HepG2 (cell line): Measurements from ENCODE around the gene ARL5C. TPM values are rescaled to one million over a fixed set of nuclear protein-coding genes. Genes with fewer than 3 reads are reported as not detected.

Experiments used
- CAMTA2 ChIP-seq: sonication (generic); formaldehyde crosslinking; IDR thresholded peaks from 2 replicates; pipeline ENCODE4 v1.4.0; 2020; ENCODE audit warnings: mild to moderate bottlenecking, missing genetic modification reagents, borderline replicate concordance
- CHD2 ChIP-seq: IDR thresholded peaks from 2 replicates; pipeline ENCODE4 v1.6.1; 2011; ENCODE audit warnings: low read depth, low read length, improper control_type of control experiment
- FOSL2 ChIP-seq: sonication (generic); formaldehyde crosslinking; IDR thresholded peaks from 2 replicates; pipeline ENCODE4 v1.4.0; 2020; ENCODE audit warnings: missing genetic modification reagents
- POGK ChIP-seq: sonication (generic); formaldehyde crosslinking; conservative IDR thresholded peaks from 2 replicates; pipeline ENCODE4 v1.8.0; 2022; ENCODE audit warnings: mild to moderate bottlenecking, moderate library complexity, missing genetic modification reagents
- PRDM15 ChIP-seq: sonication (generic); formaldehyde crosslinking; IDR thresholded peaks from 2 replicates; pipeline ENCODE4 v1.4.0; 2020; ENCODE audit warnings: missing genetic modification reagents
- RFX3 ChIP-seq: IDR thresholded peaks from 2 replicates; pipeline ENCODE4 v1.6.1; 2016; ENCODE audit warnings: missing biosample characterization, missing genetic modification reagents
- SMAD3 ChIP-seq: sonication (generic); formaldehyde crosslinking; IDR thresholded peaks from 2 replicates; pipeline ENCODE4 v1.4.0; 2020; ENCODE audit warnings: missing genetic modification reagents
- WIZ ChIP-seq: sonication (generic); formaldehyde crosslinking; IDR thresholded peaks from 2 replicates; pipeline ENCODE4 v1.5.1; 2020; ENCODE audit warnings: mild to moderate bottlenecking, missing genetic modification reagents
- YEATS2 ChIP-seq: sonication (generic); formaldehyde crosslinking; IDR thresholded peaks from 2 replicates; pipeline ENCODE4 v1.4.0; 2020; ENCODE audit warnings: missing genetic modification reagents, borderline replicate concordance
- ZBTB21 ChIP-seq: sonication (generic); formaldehyde crosslinking; IDR thresholded peaks from 2 replicates; pipeline ENCODE4 v1.4.0; 2020; ENCODE audit warnings: missing genetic modification reagents
- ZNF17 ChIP-seq: sonication (generic); formaldehyde crosslinking; IDR thresholded peaks from 2 replicates; pipeline ENCODE4 v1.5.0; 2020; ENCODE audit warnings: mild to moderate bottlenecking, missing genetic modification reagents
- ZNF260 ChIP-seq: sonication (generic); formaldehyde crosslinking; IDR thresholded peaks from 2 replicates; pipeline ENCODE4 v1.4.0; 2020; ENCODE audit warnings: missing genetic modification reagents, low read depth, mild to moderate bottlenecking, borderline replicate concordance
- ZNF280B ChIP-seq: sonication (generic); formaldehyde crosslinking; IDR thresholded peaks from 2 replicates; pipeline ENCODE4 v1.5.0; 2020; ENCODE audit warnings: missing genetic modification reagents, mild to moderate bottlenecking, borderline replicate concordance
- ZNF556 ChIP-seq: sonication (generic); formaldehyde crosslinking; IDR thresholded peaks from 2 replicates; pipeline ENCODE4 v1.4.0; 2020; ENCODE audit warnings: mild to moderate bottlenecking, missing genetic modification reagents, borderline replicate concordance
- ZNF646 ChIP-seq: sonication (generic); formaldehyde crosslinking; IDR thresholded peaks from 2 replicates; pipeline ENCODE4 v1.9.0; 2021; ENCODE audit warnings: mild to moderate bottlenecking, missing genetic modification reagents
- ZNF782 ChIP-seq: sonication (generic); formaldehyde crosslinking; IDR thresholded peaks from 2 replicates; pipeline ENCODE4 v1.4.0; 2020; ENCODE audit warnings: missing genetic modification reagents, mild to moderate bottlenecking, borderline replicate concordance
- ZSCAN9 ChIP-seq: IDR thresholded peaks from 2 replicates; pipeline ENCODE4 v1.6.1; 2016; ENCODE audit warnings: borderline replicate concordance
- polyA plus RNA-seq, 8 experiments: library from polyadenylated mRNA; depleted of rRNA in 3 of 8; stranded (reverse) in 7 of 8; unstranded in 1 of 8; fragments of >200 nt; fragmentation: Illumina TruSeq in 4 of 8; extraction: Trizol in 4 of 8; gene quantifications; 2 replicates each; pipeline versions ENCODE4 v1.2.1 to v1.2.3, GENCODE V29; 2011 to 2016; ENCODE audit warnings: low read depth in 4 of 8, missing spikeins in 1 of 8, mixed read lengths in 1 of 8; ENCODE audit not compliant: insufficient read depth in 1 of 8
- total RNA-seq, 5 experiments: library from RNA; depleted of rRNA; stranded (reverse); fragments of >200 nt; fragmentation: Illumina TruSeq; extraction: Trizol; gene quantifications; 2 replicates each; pipeline ENCODE4 v1.2.3, GENCODE V29; 2016; ENCODE audit warnings: low read depth in 1 of 5

ARL5C gene
- total and polyA plus RNA-seq, 2 of the 13 experiments (the other 11 are each of a cell fraction or from before 2014, with no cell fraction given) = not detected

GRCh38 chr17:39153599-39154051 is 12.3 kb downstream of the ARL5C start (continued):
- TF ChIP-seq ZNF646 (CRISPR knock-in tag) (0 out of 2 replicates have a peak, but pooled peaks have one; percentile 3), ZNF260 (CRISPR knock-in tag) (no peak), FOSL2 (CRISPR knock-in tag) (peak; percentile 47), ZBTB21 (CRISPR knock-in tag) (no peak), ZNF17 (CRISPR knock-in tag) (no peak), RFX3 (CRISPR knock-in tag) (no peak), POGK (no peak; the same call in 1 of the 2 replicates), ZNF280B (CRISPR knock-in tag) (no peak), SMAD3 (peak; percentile 84), ZNF782 (CRISPR knock-in tag) (no peak), CHD2 (no peak), CAMTA2 (CRISPR knock-in tag) (no peak), WIZ (CRISPR knock-in tag) (no peak), PRDM15 (no peak; the same call in 1 of the 2 replicates), YEATS2 (CRISPR knock-in tag) (no peak; the same call in 1 of the 2 replicates), ZSCAN9 (peak; percentile 84), ZNF556 (CRISPR knock-in tag) (peak; percentile 61; the same call in 1 of the 2 replicates)
